ENCODE measurements around the gene PSAP.
A peak's percentile ranks its signal among the peaks of the same experiment; 100 is the strongest.

The PSAP gene

DNA sequence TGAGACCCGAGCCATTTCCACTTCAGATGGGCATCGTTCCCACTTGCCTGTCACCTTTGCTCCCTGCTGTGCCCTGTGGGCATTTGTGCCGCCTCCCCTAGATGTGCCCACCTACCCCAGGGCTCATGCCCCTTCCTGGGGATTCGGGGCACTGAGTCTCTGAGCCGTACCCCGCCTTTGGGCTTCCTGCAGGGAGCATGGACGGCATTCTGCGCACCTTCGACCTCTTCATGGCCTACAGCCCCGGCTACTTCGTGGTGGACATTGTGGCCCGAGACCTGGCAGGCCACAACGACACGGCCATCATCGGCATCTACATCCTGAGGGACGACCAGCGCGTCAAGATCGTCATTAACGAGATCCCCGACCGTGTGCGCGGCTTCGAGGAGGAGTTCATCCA, 41.4 kb downstream of the PSAP start:
- no peak overlapping the region for H3K4me3 Mint-ChIP-seq
- peaks cover 25% of the 10 kb centered on the region for H3K4me1 Mint-ChIP-seq
- no peak overlapping the region for H3K27ac Mint-ChIP-seq
- TF ChIP-seq, protein P1, sequence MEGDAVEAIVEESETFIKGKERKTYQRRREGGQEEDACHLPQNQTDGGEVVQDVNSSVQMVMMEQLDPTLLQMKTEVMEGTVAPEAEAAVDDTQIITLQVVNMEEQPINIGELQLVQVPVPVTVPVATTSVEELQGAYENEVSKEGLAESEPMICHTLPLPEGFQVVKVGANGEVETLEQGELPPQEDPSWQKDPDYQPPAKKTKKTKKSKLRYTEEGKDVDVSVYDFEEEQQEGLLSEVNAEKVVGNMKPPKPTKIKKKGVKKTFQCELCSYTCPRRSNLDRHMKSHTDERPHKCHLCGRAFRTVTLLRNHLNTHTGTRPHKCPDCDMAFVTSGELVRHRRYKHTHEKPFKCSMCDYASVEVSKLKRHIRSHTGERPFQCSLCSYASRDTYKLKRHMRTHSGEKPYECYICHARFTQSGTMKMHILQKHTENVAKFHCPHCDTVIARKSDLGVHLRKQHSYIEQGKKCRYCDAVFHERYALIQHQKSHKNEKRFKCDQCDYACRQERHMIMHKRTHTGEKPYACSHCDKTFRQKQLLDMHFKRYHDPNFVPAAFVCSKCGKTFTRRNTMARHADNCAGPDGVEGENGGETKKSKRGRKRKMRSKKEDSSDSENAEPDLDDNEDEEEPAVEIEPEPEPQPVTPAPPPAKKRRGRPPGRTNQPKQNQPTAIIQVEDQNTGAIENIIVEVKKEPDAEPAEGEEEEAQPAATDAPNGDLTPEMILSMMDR (IDR thresholded peaks at IDR 0.05), result no peak
- peaks cover 32% of the 10 kb centered on the region for H3K27me3 Mint-ChIP-seq (ENCODE audit: low read depth, poor library complexity)
- DNase-seq, result no peak
- H3K9me3 Mint-ChIP-seq, result no peaks in the 10 kb centered on the region
- peaks cover 4% of the 10 kb centered on the region for H3K36me3 Mint-ChIP-seq (ENCODE audit: low read depth)

DNA sequence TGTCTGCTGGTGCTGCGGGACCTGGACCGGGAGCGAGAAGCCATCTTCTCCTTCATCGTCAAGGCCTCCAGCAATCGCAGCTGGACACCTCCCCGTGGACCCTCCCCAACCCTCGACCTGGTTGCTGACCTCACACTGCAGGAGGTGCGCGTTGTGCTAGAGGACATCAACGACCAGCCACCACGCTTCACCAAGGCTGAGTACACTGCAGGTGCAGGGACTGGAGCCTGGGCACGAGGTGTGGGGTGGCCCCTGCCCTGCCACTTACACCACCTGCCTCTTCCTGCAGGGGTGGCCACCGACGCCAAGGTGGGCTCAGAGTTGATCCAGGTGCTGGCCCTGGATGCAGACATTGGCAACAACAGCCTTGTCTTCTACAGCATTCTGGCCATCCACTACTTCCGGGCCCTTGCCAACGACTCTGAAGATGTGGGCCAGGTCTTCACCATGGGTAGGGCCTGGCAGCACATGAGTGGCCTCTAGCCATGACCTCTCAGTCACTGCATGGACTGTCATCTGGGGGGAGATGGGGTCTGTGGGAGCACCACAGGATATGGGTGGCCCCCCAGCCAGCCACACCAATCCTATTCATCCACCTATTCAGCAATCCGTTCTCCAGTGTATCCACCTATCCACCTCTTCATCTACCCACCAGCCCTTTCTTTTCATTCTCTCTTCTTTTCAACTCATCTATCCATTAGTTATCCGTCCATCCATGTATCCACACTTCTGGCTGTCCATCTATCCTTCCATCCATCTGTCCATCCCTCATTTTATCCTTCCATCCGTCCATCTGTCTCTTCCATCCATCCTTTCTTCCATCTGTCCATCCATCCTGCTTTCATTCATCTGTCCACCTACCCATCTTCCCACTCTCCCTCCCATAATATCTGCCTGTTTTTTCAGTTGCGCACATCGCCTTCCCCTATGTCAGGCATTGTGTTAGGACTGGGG, 43.2 kb downstream of the PSAP start:
- no peaks in the 10 kb centered on the region for H3K9me3 Mint-ChIP-seq
- no peak for DNase-seq
- no peak overlapping the region for H3K27ac Mint-ChIP-seq
- peaks cover 36% of the 10 kb centered on the region for H3K27me3 Mint-ChIP-seq (ENCODE audit: low read depth, poor library complexity)
- no peaks in the 10 kb centered on the region for H3K36me3 Mint-ChIP-seq (ENCODE audit: low read depth)
- peaks cover 11% of the 10 kb centered on the region for H3K4me1 Mint-ChIP-seq
- TF ChIP-seq, protein P1 (IDR thresholded peaks at IDR 0.05), result no peak
- H3K4me3 Mint-ChIP-seq, result no peak overlapping the region

DNA sequence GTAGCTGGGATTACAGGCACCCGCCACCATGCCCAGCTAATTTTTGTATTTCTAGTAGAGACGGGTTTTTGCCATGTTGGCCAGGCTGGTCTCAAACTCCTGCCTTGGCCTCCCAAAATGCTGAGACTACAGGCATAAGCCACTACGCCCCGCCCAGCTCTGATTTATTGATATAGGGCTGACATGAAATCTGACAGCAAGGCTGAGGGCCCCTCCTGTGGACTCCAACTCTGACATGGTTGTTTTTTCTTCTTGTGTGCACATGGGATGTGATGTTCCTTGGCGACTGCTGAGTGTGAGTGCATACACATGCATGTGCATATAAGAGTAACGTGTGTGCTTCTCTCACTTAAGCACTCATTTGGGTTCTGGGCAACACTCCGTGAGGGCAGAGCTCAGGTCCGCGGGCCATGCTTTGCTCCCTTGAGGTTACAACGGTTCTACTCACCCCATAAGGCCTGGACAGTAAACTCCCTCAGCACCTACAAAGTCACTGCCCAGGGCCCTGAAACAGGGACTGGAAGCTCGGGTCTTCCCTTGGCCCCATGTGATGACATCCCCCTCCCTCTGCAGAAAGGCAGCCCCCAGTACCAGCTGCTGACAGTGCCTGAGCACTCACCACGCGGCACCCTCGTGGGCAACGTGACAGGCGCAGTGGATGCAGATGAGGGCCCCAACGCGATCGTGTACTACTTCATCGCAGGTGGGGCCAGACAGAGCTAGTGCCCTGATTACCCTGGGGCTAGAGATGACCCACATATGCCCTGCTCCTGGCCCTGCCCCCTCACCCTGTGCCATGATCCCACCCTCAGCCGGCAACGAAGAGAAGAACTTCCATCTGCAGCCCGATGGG, 44.1 kb downstream of the PSAP start:
- peaks cover 44% of the 10 kb centered on the region for H3K27me3 Mint-ChIP-seq (ENCODE audit: low read depth, poor library complexity)
- H3K27ac Mint-ChIP-seq, result no peak overlapping the region
- H3K9me3 Mint-ChIP-seq, result no peaks in the 10 kb centered on the region
- no peak overlapping the region for H3K4me3 Mint-ChIP-seq
- no peak for DNase-seq
- H3K4me1 Mint-ChIP-seq, result peaks cover 3% of the 10 kb centered on the region
- H3K36me3 Mint-ChIP-seq (ENCODE audit: low read depth), result no peaks in the 10 kb centered on the region
- TF ChIP-seq, protein P1 (IDR thresholded peaks at IDR 0.05), result no peak

DNA sequence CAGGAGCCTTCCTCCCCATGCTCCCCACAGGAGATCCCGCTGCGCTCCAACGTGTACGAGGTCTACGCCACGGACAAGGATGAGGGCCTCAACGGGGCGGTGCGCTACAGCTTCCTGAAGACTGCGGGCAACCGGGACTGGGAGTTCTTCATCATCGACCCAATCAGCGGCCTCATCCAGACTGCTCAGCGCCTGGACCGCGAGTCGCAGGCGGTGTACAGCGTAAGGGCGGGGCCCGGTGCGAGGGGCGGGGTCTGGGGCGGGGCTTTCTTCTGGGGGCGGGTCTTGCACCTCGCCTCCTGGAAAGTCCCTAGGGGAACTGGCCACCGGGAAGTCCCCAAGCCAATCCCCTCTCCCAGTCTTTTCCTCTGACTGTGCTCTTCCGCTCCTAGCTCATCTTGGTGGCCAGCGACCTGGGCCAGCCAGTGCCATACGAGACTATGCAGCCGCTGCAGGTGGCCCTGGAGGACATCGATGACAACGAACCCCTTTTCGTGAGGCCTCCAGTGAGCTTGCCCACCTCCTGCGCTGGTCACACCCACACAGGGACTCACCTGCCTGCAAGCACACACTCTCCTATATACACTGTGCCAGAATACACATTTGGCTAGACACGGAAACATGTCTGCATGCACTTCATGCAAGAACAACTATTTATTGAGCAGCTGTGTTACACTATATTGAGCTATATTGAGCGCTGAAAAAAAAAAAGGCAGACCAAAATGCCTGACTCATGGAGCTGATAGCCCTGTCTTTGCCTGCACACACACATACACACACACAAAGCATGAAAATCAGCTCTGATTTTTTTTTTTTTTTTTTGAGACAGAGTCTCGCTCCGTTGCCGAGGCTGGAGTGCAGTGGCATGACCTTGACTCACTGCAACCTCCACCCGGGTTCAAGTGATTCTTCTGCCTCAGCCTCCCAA, 45.0 kb downstream of the PSAP start:
- Mint-ChIP-seq H3K36me3 (ENCODE audit: low read depth) (no peaks in the 10 kb centered on the region), H3K27ac (no peak overlapping the region), H3K9me3 (no peaks in the 10 kb centered on the region), H3K27me3 (ENCODE audit: low read depth, poor library complexity) (peaks cover 49% of the 10 kb centered on the region), H3K4me1 (peaks cover 3% of the 10 kb centered on the region), H3K4me3 (no peak overlapping the region)
- DNase-seq, result peak; percentile 38
- TF ChIP-seq, protein P1 (IDR thresholded peaks at IDR 0.05), result no peak

DNA sequence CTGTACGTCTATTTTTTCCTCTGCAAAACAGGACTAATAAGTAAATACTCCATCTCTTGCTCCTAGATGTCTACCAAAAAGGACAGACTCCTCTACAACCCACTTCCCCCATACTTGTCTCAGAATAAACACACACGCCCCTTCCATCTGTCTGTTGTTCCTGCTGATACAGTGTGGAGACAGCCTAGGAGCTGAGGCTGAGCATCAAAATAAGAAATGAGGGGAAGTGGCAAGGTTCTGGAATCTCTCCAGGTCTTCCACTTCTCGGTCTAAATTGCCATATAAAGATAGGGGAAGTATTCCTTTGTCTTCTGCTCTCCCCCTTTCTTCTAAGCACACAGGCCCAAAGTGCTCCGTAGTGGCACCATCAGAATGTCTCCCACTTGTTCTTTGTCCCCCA, 47.0 kb downstream of the PSAP start:
- peaks cover 49% of the 10 kb centered on the region for H3K27me3 Mint-ChIP-seq (ENCODE audit: low read depth, poor library complexity)

More for the DNA sequence above, 47.0 kb downstream of the PSAP start:
- TF ChIP-seq, protein P1 (IDR thresholded peaks at IDR 0.05), result no peak
- Mint-ChIP-seq H3K4me1 (peaks cover 3% of the 10 kb centered on the region), H3K4me3 (no peak overlapping the region), H3K27ac (no peak overlapping the region), H3K36me3 (ENCODE audit: low read depth) (no peaks in the 10 kb centered on the region), H3K9me3 (no peaks in the 10 kb centered on the region)
- DNase-seq, result no peak
